Endometrial microvascular endothelial cells (primary cell): Measurements from ENCODE around the gene USHBP1. TPM values are rescaled to one million over a fixed set of nuclear protein-coding genes. Genes with fewer than 3 reads are reported as not detected.

Source experiments
- in situ Hi-C: cut with HindIII; loops from 2 replicates; pipeline ENCODE4 v1.10.0; 2017; ENCODE audit warnings: low sequenced_read_pairs, low pct_unique_long_range_greater_than_20kb; ENCODE audit errors: inconsistent ontology term
- total RNA-seq: library from RNA; depleted of rRNA; stranded (reverse); fragments of >200 nt; gene quantifications from one replicate; pipeline ENCODE4 v1.2.3, GENCODE V29; 2015; ENCODE audit errors: inconsistent ontology term

The USHBP1 gene
- total RNA-seq, 1 donor from 2014 or later = 18.5 TPM

DNA sequence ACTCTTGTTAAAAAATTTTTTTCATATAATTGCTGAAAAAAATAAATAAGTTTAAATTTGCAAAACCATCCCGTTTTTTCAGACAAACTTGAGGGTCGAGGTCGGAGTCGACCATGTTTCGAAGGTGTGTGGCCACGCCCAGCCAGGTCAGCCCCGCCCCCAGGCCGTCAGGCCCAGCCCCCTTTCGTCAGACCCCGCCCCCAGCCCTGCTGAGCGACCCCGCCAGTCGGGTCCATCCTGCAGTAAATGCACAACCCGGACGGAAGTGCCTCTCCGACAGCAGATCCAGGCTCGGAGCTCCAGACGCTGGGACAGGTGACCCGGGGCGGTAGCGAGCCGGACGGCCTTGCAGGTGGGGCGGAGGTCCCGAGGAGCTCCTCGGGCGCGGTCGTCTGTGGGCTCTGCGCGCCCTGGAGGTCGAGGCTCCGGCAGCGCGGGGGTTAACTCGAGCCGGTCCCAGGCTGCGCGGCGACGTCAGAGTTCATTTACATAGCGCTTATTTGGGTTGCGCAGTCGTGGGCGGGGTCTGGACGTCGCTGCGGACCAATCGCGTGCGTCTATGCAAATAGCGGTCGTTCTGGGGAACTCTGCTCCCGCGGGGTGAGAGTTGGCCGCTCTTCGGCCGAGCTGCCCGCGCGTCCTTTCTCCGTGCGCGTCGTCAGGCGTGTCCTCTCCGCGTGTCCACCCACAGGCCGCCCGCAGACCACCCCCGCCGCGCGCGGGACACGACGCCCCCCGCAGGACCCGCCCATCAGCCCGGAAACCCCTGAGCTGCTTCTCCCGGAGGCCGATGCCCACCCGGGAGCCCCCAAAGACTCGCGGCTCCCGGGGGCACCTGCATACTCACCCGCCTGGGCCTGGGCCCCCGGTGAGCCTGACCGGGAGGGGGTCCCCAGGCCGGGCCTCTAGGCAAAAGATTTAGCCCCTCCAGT, 38.3 kb downstream of the USHBP1 start, which contains the start of gene OCEL1:
Gene OCEL1 (plus strand): TSS at position 225 of the 932 bp plus-strand sequence. CDS start 22 bp downstream, at position 247.
- in situ Hi-C loops = no loop called here

DNA sequence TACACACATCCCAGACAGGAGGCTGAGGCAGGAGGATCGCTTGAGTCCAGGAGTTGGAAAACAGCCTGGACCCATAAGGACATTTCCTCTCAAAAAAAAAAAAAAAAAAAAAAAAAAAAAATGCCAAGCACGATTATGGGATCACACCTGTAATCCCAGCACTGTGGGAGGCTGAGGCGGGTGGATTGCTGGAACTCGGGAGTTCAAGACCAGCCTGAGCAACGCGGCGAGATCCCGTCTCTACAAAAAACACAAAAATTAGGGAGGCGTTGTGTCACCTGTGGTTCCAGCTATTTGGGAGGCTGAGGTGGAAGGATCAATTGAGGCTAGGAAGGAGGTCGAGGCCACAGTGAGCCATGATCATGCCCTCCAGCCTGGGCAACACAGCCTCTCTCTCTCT, 39.5 kb downstream of the USHBP1 start:
- in situ Hi-C loops = no loop called here

DNA sequence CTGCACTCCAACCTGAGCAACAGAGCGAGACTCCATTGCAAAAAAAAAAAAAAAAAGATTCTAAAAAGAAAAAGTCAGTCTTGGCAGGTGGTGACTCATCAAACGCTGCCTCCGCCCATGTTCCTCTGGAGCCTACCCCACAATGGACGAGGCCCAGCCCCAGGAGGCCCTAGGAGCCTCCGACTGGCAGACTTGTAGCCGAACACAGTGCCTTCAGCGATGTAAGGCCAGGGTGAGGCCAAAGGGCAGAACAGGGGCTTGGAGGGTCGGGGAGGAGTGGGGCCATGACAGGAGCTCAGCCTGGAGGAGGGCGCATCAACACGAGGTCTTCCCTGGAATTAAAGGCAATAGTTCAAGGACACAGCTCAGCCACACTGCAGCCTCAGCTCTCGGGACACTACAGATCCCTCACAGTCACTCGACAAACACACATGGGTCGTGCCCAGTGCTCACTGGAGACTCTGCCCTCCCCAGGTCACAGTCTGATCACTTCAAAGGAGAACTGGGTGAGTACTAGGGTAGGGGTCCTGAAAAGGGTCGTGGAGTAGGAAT, 44.3 kb downstream of the USHBP1 start:
- in situ Hi-C loops = no loop called here

DNA sequence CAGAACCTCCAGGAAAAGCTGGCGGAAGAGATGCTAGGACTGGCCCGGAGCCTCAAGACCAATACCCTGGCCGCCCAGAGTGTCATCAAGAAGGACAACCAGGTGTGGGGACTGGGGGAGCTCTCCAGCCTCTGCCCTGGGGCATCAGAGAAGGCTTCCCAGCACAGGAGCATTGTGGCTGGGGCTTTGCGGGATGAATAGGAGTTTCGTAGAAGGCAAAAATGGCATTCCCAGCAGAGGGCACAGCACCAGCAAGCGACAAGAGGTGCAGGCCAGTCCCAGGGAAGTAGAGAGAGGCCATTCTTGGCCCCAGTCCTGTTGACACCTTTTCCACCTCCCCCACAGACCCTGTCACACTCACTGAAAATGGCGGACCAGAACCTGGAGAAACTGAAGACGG, 45.3 kb downstream of the USHBP1 start:
- in situ Hi-C loops = no loop called here

DNA sequence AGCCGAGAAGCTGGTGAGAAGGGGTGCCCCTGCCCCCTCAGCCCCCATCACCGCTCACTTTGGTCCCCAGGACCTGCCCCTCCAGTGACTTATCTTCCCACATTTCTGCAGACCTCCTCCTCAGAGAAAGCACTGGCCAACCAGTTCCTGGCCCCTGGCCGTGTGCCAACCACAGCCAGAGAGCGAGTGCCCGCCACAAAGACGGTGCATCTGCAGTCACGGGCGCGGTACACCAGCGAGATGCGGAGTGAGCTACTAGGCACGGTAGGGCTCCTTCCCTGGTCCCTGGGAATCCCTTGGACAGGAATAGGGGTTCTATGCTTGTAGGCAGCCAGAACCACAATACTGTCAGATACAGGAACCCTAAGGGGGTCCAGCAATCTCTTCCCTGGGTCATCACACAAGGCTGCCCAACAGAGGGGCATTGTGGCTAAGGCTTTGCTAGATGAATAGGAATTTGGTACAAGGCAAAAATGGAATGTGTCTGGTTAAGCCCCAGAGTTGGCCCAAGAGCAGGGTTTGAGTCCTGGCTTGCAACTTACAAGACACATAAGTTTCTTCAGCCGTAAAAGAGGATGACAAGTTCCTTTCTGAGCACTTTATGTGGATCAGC, 48.4 kb downstream of the USHBP1 start:
- in situ Hi-C loops = no loop called here

DNA sequence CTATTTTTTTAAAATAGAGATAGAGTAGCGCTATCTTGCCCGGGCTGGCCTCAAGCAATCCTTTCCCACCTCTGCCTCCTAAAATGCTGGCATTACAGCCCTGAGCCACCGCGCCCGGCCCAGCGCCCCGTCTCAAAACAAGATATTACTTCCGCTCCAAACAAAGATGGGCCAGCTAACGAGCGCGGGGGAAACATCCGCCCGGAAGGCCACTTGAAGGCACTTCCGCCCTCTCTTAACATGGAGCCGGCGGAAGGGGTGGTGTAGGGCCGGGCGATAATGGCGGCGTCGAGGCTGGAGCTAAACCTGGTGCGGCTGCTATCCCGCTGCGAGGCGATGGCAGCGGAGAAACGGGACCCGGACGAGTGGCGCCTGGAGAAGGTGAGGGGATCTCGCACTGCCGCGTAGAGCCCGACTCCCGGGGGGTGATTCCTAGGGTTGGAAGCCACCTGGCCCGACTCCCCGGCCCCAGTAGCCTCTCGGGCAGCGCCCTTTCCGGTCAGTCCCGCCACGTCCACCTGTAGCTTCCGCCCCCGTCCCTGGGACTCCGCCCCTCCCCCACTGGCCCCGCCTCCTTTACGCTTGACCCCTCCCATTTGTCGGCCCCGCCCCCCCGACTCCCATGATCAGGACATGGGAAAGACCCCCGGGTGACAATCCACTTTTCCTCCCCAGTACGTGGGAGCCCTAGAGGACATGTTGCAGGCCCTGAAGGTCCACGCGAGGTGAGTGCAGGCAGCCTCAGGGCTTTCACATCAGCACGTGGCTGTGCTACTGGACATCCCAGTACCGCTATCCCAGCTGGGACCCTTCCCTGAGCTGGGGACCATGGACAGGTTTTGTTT, 49.2 kb downstream of the USHBP1 start, which contains the start of gene USE1:
Gene USE1 (plus strand): TSS at position 231 of the 845 bp plus-strand sequence. CDS start 49 bp downstream, at position 280.
- in situ Hi-C loops = no loop called here

DNA sequence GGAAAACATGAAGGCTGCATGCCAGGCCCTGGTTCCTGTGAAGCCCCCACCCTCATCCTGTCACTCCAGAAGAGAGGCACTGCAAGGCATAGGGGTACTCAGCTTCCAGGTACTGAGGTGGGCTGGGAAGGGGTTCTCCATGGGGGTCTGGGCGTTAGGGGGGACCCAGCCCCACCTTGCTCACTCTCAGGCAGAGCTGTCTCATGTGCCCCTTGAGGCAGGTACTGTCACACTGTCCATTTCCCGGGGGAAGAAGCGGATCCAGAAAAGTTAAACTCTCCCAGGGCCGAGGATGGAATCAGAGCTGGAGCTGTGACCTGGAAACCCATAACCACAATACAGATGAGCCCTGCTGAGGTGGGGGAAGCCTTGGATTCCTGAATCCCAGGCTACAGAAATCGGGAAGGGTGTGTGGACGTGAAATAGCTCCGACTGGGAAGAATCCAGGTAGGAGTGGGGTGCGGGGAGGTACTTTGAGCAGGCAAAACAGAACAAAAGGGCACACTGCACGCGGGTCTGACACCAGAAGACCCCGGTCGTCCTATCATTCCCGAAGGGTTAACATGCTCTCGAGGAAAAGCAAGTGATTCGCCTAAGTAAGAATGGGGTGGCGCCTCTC, 49.9 kb downstream of the USHBP1 start:
- in situ Hi-C loops = no loop called here

DNA sequence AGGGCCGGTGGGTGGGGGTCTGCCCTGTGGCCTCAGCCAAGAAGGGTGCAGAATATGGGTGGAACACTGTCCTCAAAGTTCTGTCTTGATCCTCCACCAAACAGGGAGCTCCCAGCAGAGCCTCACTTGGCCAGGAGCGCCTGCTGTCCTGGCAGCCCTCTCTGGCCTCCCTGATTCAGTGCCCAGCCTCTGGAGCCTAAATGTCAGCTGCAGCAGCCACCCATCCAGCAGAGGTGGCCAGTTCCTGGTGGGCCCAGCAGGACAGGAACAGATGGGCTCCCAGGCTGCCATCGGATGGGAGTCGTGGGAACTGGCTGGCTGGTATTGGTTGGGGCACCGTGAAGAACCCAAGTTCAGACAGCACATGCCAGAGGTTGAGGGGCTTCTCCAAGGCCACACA, 51.2 kb downstream of the USHBP1 start:
- in situ Hi-C loops = no loop called here

DNA sequence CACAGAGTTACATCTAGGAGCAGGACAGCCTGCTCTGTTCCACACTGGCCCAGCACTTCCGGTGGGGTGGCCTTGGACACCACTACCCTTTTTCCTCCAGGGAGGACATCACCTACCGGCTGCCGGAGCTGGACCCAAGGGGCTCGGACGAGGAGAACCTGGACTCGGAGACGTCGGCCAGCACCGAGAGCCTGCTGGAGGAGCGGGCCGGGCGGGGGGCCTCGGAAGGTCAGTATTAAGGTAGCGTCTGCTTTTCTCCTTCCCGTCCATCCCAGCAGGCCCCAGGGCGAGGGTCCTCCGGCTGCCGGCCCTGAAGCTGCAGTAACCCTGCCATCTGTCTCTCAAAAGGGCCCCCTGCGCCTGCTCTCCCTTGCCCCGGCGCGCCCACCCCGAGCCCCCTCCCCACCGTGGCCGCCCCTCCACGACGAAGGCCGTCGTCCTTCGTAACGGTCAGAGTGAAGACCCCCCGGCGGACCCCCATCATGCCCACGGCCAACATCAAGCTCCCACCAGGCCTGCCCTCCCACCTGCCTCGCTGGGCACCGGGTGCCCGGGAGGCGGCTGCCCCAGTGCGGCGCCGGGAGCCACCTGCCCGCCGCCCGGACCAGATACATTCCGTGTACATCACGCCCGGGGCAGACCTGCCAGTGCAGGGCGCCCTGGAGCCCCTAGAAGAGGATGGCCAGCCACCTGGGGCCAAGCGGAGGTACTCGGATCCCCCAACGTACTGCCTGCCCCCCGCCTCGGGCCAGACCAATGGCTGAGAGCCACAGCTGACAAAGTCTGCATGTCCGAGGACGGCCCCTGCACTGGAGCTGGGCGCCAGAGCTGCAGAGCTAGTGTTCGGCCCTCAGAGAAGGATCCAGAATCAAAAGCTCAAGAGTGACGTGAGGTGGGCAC, 52.7 kb downstream of the USHBP1 start:
- in situ Hi-C loops = no loop called here

DNA sequence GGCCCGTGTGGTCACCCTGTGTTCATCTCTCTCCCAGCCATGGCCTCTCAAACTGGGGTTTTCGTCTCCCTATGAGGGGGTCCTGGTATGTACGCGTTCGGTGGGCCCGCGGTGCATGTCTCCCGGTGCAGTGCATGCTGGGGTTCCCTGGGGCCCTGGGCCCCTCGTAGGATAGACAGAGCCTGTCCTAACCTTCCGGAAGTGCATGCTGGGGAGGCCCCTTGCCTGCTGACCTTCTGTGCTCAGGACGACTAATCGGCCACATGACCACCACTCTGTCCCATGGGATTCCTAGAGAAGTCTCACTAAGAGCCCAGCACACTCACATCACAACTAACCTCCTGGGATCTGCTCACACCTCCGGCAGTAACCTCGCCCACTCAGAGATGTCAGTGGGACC, 54.2 kb downstream of the USHBP1 start:
- in situ Hi-C loops = no loop called here

DNA sequence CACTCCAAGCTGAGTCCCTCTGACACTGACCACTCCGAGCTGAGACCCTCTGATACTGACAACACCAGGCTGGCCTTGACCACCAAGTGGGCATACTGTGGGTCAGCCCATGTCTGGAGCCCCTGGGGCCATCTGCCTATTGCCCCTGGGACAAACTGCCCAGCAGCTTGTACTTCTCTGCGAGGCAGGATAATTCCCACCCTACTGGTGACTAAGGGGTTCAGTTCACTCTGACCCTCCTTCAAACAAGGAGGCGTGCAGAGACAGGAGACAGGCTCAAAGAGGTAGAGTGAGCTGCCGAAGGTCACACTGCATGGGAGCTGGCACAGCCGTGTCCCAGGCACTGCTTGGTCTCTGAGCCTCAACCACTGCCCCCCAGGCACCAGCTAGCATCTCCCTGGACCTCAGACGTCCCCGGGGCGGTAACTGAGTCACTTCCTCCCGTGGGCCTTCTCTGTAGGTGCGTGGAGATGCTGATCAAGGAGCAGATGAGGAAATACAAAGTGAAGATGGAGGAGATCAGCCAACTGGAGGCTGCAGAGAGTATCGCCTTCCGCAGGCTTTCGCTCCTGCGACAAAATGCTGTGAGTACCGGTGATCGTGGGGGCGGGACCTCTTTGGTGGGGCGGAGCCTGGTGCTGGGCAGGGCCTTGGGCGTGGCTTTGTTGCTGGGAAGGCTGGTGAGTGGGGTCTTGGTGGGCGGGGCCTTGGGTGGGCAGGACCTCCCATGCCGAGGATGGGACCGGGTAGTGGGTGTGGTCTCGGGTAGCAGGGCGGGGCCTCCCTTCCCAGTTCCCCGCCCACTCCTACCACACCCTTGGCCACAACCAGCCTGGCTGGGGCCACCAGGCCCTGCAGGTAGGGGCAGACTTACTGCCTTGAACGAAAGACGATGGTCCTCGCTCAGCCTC, 55.2 kb downstream of the USHBP1 start:
- in situ Hi-C loops = no loop called here

DNA sequence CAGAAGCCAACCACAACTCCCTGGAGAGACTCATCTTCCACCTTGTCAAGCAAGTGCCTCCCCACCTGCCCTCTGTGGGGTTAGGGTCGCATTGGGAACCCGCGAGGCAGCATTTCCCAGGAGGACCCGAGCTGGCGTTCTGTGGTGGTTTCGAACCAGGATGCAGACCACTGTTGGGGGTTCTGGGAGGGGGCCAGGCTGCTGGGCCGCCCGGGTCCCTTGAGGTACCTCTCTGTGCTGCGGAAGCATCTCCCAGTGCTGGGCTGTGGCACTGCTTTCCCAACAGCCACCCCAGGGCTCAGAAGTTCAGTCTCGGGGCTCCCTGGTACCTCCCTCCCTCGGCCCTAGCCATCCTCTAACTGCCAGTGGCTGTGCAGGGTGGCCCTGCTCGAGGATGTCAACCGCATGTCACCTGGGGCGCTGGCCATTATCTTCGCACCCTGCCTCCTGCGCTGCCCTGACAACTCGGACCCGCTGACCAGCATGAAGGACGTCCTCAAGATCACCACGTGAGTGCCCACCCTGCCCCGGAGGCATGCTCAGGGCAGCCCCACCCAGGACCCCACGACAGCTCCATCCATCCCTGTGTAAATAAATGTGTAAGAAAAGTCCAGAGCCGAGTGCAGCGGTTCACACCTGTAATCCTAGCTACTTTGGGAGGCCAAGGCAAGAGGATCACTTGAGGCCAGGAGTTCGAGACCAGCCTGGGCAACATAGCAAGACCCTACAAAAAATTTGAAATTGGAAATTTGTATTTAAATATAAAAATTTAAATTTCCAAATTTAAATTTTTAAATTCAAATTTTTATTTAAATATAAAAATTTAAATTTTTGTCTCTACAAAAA, 57.6 kb downstream of the USHBP1 start:
- in situ Hi-C loops = no loop called here

DNA sequence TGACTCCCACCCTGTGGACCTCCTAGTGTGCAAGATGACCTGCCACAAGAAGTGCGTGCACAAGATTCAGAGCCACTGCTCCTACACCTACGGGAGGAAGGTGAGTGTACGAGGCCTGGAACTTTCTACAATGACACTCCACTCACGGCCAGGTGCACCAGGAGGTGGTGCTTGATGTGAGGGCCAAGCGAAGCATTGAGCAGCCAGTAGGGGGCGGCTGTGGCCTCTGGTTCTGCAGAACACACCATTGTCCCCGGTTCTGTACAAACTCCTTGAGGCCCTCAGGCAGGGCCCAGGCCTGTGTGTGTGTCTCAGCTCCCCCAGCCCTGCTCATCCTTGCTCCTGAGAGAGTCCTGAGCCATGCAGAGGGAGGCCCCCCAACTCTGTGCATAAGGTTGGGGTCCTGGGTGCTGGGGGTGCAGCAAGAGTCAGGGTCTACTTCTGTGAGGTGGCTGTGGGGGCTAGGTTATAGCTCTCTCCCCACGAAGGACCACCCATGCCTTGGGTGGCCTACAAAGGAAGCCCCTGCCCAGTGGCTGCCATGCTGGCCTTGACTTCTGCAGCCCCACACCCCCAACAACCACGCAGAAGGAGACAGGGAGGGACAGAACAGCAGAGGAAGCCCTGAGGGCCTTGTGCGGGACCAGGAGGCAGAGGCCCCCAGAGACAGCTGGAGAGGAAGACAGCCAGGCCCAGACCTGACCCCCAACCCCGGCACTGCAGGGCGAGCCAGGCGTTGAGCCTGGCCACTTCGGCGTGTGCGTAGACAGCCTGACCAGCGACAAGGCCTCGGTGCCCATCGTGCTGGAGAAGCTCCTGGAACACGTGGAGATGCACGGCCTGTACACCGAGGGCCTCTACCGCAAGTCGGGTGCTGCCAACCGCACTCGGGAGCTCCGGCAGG, 59.1 kb downstream of the USHBP1 start:
- in situ Hi-C loops = no loop called here

DNA sequence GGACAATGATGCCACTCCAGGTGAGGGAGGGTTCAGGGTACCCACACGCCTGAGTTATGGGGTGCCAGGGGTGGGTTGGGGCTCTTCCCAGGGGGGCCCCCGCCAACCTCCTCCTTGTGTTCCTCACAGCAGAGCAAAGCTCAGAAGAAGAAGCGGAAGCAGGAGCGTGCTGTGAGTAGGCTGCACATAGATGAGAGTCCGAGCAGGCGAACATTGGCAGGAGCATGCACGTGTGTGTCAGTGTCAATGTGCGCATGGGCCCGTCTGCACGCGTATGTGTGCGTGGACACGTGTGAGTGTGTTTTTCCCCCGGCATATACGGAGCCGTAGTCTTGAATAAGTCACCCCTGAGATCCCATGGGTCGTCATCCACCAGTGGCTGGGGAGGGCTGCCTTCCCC, 61.8 kb downstream of the USHBP1 start:
- in situ Hi-C loops = no loop called here

DNA sequence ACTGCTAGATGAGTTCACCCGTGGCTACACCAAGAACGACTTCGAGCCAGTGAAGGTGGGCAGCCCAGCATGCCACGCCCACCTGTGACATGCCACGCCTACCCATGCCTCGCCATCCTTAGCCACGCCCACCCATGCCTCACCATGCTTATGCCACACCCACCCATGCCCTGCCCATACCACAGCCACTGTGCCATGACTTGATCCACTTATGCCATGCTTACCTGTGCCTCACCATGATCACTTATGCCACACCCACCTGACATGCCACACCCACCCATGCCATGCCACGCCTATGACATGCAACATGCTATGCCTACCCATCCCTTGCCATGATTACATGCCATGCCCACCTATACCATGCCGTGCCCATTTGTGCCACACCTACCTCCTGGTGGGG, 62.3 kb downstream of the USHBP1 start:
- in situ Hi-C loops = no loop called here
